ENCODE data around the gene TNRC6C. TPM values are rescaled to one million over a fixed set of nuclear protein-coding genes. Genes with fewer than 3 reads are reported as not detected.

Gene TNRC6C
- 10 to 100 TPM; 17.1 to 31.4 (median 25.9) TPM for total RNA-seq
- 10 to 100 TPM in 1 of 2 donors, 1 to 10 TPM in 1; 2.2 to 16.1 TPM for polyA plus RNA-seq
- long read RNA-seq, donor 1, partial matches to known transcripts, result 18 of 23 reads
- long read RNA-seq, donor 1, other reads (novel, unspliced or antisense), result 5 of 23 reads
- long read RNA-seq, donor 2, partial matches to known transcripts, result 11 of 16 reads
- long read RNA-seq, donor 2, other reads (novel, unspliced or antisense), result 5 of 16 reads
- long read RNA-seq, donor 3, partial matches to known transcripts, result 5 of 8 reads
- long read RNA-seq, donor 3, other reads (novel, unspliced or antisense), result 3 of 8 reads

GRCh38 chr17:77957857-77958715 is at the start of gene TNRC6C:
TNRC6C (plus strand) TSS chr17:77958703; CDS start chr17:78004207, 45,504 bp downstream.
- intact Hi-C loops (cut with DNase I), result loop anchor here in 6 of 10 donors (1.0 to 10.0 kb wide), 13 partner anchors 39 to 221 kb away; no protein-coding TSS in a partner anchor
- Histone ChIP-seq H3K4me3 (peak within 1 kb of the TSS; percentile 66 to 99 (median 76)), H3K4me1 (peaks cover 0 to 48% (median 35%) of the 10 kb centered on the region in 9 donors), H3K27ac (peak within 1 kb of the TSS; percentile 70 to 96 (median 86)), H3K27me3 (peaks cover 0 to 40% (median 0%) of the 10 kb centered on the region in 7 donors), H3K9me3 (no peaks in the 10 kb centered on the region), H3K36me3 (no peaks in the 10 kb centered on the region)
- ATAC-seq (peak; percentile 98 to 100 (median 99)), DNase-seq (peak; percentile 100)
- 0 to 1% methylated on average over 92 to 105 of the region's 105 CpGs for WGBS, 2 donors
- TF ChIP-seq CTCF (IDR thresholded peaks at IDR 0.05), result peak in 4 of 9 donors; percentile 22 to 44 (median 30)

GRCh38 chr17:77909236-77909635 is 49.3 kb upstream of the TNRC6C start:
- H3K36me3 ChIP-seq, result no peaks in the 10 kb centered on the region
- peaks cover 0 to 60% (median 14%) of the 10 kb centered on the region in 7 donors for H3K27me3 ChIP-seq
- H3K4me1 ChIP-seq, result peaks cover 0 to 12% (median 6%) of the 10 kb centered on the region in 9 donors
- DNase-seq (peak; percentile 27 to 57), ATAC-seq (peak; percentile 42 to 77 (median 66))
- no peak overlapping the region for H3K4me3 ChIP-seq
- H3K27ac ChIP-seq, result no peak overlapping the region
- WGBS, 2 donors, result 47 to 49% methylated on average over 19 of the region's 19 CpGs
- H3K9me3 ChIP-seq, result peaks cover 0 to 5% (median 0%) of the 10 kb centered on the region in 11 donors
- intact Hi-C loops (cut with DNase I), result no loop called here
- no peak for TF ChIP-seq CTCF (IDR thresholded peaks at IDR 0.05)

- H3K36me3 ChIP-seq, result no peaks in the 10 kb centered on the region
- no peak for TF ChIP-seq CTCF (IDR thresholded peaks at IDR 0.05)
- no peak overlapping the region for H3K4me3 ChIP-seq
- peaks cover 0 to 5% (median 0%) of the 10 kb centered on the region in 11 donors for H3K9me3 ChIP-seq
- H3K4me1 ChIP-seq, result peaks cover 0 to 13% (median 6%) of the 10 kb centered on the region in 9 donors
- DNase-seq, result no peak
- H3K27me3 ChIP-seq, result peaks cover 0 to 66% (median 17%) of the 10 kb centered on the region in 7 donors
- ATAC-seq, result peak in 2 of 8 donors; percentile 9 to 34
- WGBS, 2 donors, result 84 to 88% methylated on average over 13 of the region's 13 CpGs
- intact Hi-C loops (cut with DNase I), result no loop called here
- no peak overlapping the region for H3K27ac ChIP-seq
Measured at GRCh38 chr17:77909816-77910215, 48.7 kb upstream of the TNRC6C start.

Data from heart right ventricle (tissue), 16 donors.